ENCODE measurements around the gene TBKBP1.

Gene TBKBP1

GRCh38 chr17:47686664-47687327 lies 7.2 kb upstream of the TBKBP1 start:
- peaks cover 26 to 33% of the 10 kb centered on the region in 2 donors for H3K36me3 Mint-ChIP-seq
- no peaks in the 10 kb centered on the region for H3K27me3 Mint-ChIP-seq
- ATAC-seq (replicated peaks) = no peak
- no peaks in the 10 kb centered on the region for H3K9me3 Mint-ChIP-seq
- peaks cover 4 to 9% of the 10 kb centered on the region in 2 donors for H3K4me1 Mint-ChIP-seq
- H3K4me3 Mint-ChIP-seq = no peak overlapping the region
- no peak overlapping the region for H3K27ac Mint-ChIP-seq
- DNase-seq = no peak

GRCh38 chr17:47687328-47687690 lies 6.7 kb upstream of the TBKBP1 start:
- no peak overlapping the region for H3K4me3 Mint-ChIP-seq
- no peaks in the 10 kb centered on the region for H3K9me3 Mint-ChIP-seq
- DNase-seq (no peak), ATAC-seq (replicated peaks) (no peak)
- no peaks in the 10 kb centered on the region for H3K27me3 Mint-ChIP-seq
- peaks cover 7 to 10% of the 10 kb centered on the region in 2 donors for H3K4me1 Mint-ChIP-seq
- H3K27ac Mint-ChIP-seq = no peak overlapping the region
- peaks cover 21 to 28% of the 10 kb centered on the region in 2 donors for H3K36me3 Mint-ChIP-seq

- DNase-seq (no peak), ATAC-seq (replicated peaks) (no peak)
- Mint-ChIP-seq H3K9me3 (no peaks in the 10 kb centered on the region), H3K36me3 (peaks cover 16 to 24% of the 10 kb centered on the region in 2 donors), H3K4me3 (no peak overlapping the region), H3K27ac (no peak overlapping the region), H3K4me1 (peaks cover 12 to 13% of the 10 kb centered on the region in 2 donors), H3K27me3 (no peaks in the 10 kb centered on the region)
These were observed 6.2 kb upstream of the TBKBP1 start for GRCh38 chr17:47687748-47688147.

GRCh38 chr17:47690121-47690520 lies 3.8 kb upstream of the TBKBP1 start:
- Mint-ChIP-seq H3K27ac (no peak overlapping the region), H3K4me3 (no peak overlapping the region), H3K4me1 (peaks cover 23 to 24% of the 10 kb centered on the region in 2 donors), H3K9me3 (no peaks in the 10 kb centered on the region), H3K36me3 (peaks cover 2 to 10% of the 10 kb centered on the region in 2 donors), H3K27me3 (no peaks in the 10 kb centered on the region)
- DNase-seq (no peak), ATAC-seq (replicated peaks) (no peak)

GRCh38 chr17:47692137-47692894 lies 1.6 kb upstream of the TBKBP1 start:
- Mint-ChIP-seq H3K9me3 (no peaks in the 10 kb centered on the region), H3K36me3 (no peaks in the 10 kb centered on the region), H3K27me3 (no peaks in the 10 kb centered on the region), H3K27ac (no peak overlapping the region), H3K4me1 (peaks cover 29 to 38% of the 10 kb centered on the region in 2 donors), H3K4me3 (no peak overlapping the region)
- ATAC-seq (replicated peaks) = no peak
- DNase-seq = no peak

- peaks cover 31 to 40% of the 10 kb centered on the region in 2 donors for H3K4me1 Mint-ChIP-seq
- H3K27ac Mint-ChIP-seq = peak overlapping the region; percentile 91
- H3K4me3 Mint-ChIP-seq = peak overlapping the region; percentile 86 to 88
- no peak for DNase-seq
- no peaks in the 10 kb centered on the region for H3K36me3 Mint-ChIP-seq
- H3K27me3 Mint-ChIP-seq = no peaks in the 10 kb centered on the region
- no peaks in the 10 kb centered on the region for H3K9me3 Mint-ChIP-seq
- no peak for ATAC-seq (replicated peaks)
These were observed 848 bp upstream of the TBKBP1 start for GRCh38 chr17:47692895-47693730.

GRCh38 chr17:47694581-47695428 lies 844 bp downstream of the TBKBP1 start:
- peak; percentile 51 for DNase-seq
- peaks cover 38 to 48% of the 10 kb centered on the region in 2 donors for H3K4me1 Mint-ChIP-seq
- no peaks in the 10 kb centered on the region for H3K9me3 Mint-ChIP-seq
- H3K4me3 Mint-ChIP-seq = peak overlapping the region; percentile 86 to 88
- peak overlapping the region; percentile 86 for H3K27ac Mint-ChIP-seq
- H3K27me3 Mint-ChIP-seq = no peaks in the 10 kb centered on the region
- H3K36me3 Mint-ChIP-seq = no peaks in the 10 kb centered on the region
- ATAC-seq (replicated peaks) = peak; percentile 55 to 57

- DNase-seq (no peak), ATAC-seq (replicated peaks) (peak in 1 of 2 donors; percentile 13)
- no peaks in the 10 kb centered on the region for H3K9me3 Mint-ChIP-seq
- peaks cover 35 to 48% of the 10 kb centered on the region in 2 donors for H3K4me1 Mint-ChIP-seq
- no peaks in the 10 kb centered on the region for H3K36me3 Mint-ChIP-seq
- peak overlapping the region; percentile 86 to 88 for H3K4me3 Mint-ChIP-seq
- no peaks in the 10 kb centered on the region for H3K27me3 Mint-ChIP-seq
- peak overlapping the region; percentile 86 for H3K27ac Mint-ChIP-seq
These were observed 1.7 kb downstream of the TBKBP1 start for GRCh38 chr17:47695429-47696376.

- no peaks in the 10 kb centered on the region for H3K27me3 Mint-ChIP-seq
- no peaks in the 10 kb centered on the region for H3K9me3 Mint-ChIP-seq
- DNase-seq = no peak
- no peak overlapping the region for H3K4me3 Mint-ChIP-seq
- no peaks in the 10 kb centered on the region for H3K36me3 Mint-ChIP-seq
- no peak for ATAC-seq (replicated peaks)
- H3K4me1 Mint-ChIP-seq = peaks cover 42 to 57% of the 10 kb centered on the region in 2 donors
- H3K27ac Mint-ChIP-seq = no peak overlapping the region
These were observed 3.0 kb downstream of the TBKBP1 start for GRCh38 chr17:47696717-47697642.

GRCh38 chr17:47697906-47698711 lies 4.1 kb downstream of the TBKBP1 start:
- no peaks in the 10 kb centered on the region for H3K9me3 Mint-ChIP-seq
- no peak for ATAC-seq (replicated peaks)
- peaks cover 42 to 54% of the 10 kb centered on the region in 2 donors for H3K4me1 Mint-ChIP-seq
- H3K36me3 Mint-ChIP-seq = no peaks in the 10 kb centered on the region
- H3K27me3 Mint-ChIP-seq = no peaks in the 10 kb centered on the region
- H3K4me3 Mint-ChIP-seq = no peak overlapping the region
- no peak for DNase-seq
- H3K27ac Mint-ChIP-seq = no peak overlapping the region

GRCh38 chr17:47698749-47699535 lies 5.0 kb downstream of the TBKBP1 start:
- Mint-ChIP-seq H3K27ac (no peak overlapping the region), H3K9me3 (no peaks in the 10 kb centered on the region), H3K4me3 (no peak overlapping the region), H3K27me3 (no peaks in the 10 kb centered on the region), H3K4me1 (peaks cover 46 to 56% of the 10 kb centered on the region in 2 donors), H3K36me3 (no peaks in the 10 kb centered on the region)
- DNase-seq = no peak
- peak; percentile 49 to 51 for ATAC-seq (replicated peaks)

Measured in stimulated activated naive B cell treated with anti-CD40 and anti-IgM and Interleukin-4, amounts not matched to agents 10 μg/mL and 1 μg/mL and 100 μg/mL, for 72 hours (primary cell).